Left lung (tissue), 10 donors: ENCODE data around the gene OBSL1. TPM values are rescaled to one million over a fixed set of nuclear protein-coding genes. Genes with fewer than 3 reads are reported as not detected.

Experiments
- ATAC-seq: fragments of 200-7000 bp; cut with Tn5 transposase; one replicate; pipeline ENCODE4 v1.9.1; 2020; ENCODE audit warnings: moderate library complexity
- DNase-seq, 4 donors: peaks; one replicate each; pipeline ENCODE4 v3.0.0-alpha.2; 2013 to 2020
- H3K27ac ChIP-seq, 2 donors: fragments of 200-600 bp; sonication (generic) in 1 of 2; one replicate each; pipeline versions ENCODE4 v1.5.0 to v1.8.0; 2020 to 2021
- H3K27me3 ChIP-seq, 2 donors: fragments of 200-600 bp; sonication (generic) in 1 of 2; one replicate each; pipeline versions ENCODE4 v1.5.0 to v1.8.0; 2020 to 2021
- H3K36me3 ChIP-seq, 2 donors: fragments of 200-600 bp; sonication (generic) in 1 of 2; one replicate each; pipeline versions ENCODE4 v1.5.0 to v1.8.0; 2020 to 2021
- H3K4me1 ChIP-seq, 2 donors: fragments of 200-600 bp; one replicate each; pipeline ENCODE4 v1.8.0; 2021
- H3K4me3 ChIP-seq, 2 donors: fragments of 200-600 bp; sonication (generic) in 1 of 2; one replicate each; pipeline versions ENCODE4 v1.5.0 to v1.8.0; 2020 to 2021; ENCODE audit warnings: mild to moderate bottlenecking in 1 of 2
- H3K9me3 ChIP-seq, 2 donors: fragments of 200-600 bp; sonication (generic) in 1 of 2; one replicate each; pipeline versions ENCODE4 v1.5.0 to v1.8.0; 2020 to 2021
- intact Hi-C, 2 donors: fragments of 100-400 bp; cut with DNase I; formaldehyde crosslinking; loops; one replicate each; pipeline versions ENCODE4 v1.11.2 to v1.14.2; 2022
- polyA plus RNA-seq, 6 donors: library from polyadenylated mRNA; unstranded; fragments of 120-200 nt; gene quantifications; one replicate each; pipeline ENCODE4 v1.2.1, GENCODE V29; 2013; ENCODE audit not compliant: insufficient read length in 6 of 6
- total RNA-seq, 2 donors: library from RNA; stranded (reverse); fragmentation: NEBNext Ultra II Directional; extraction: Animal tissue kit (Norgen Biotek cat#: 25700); gene quantifications; one replicate each; pipeline ENCODE4 v1.2.1, GENCODE V29; 2021
- TF ChIP-seq, protein P1 (sequence below), 2 donors: fragments of 200-600 bp; sonication (generic) in 1 of 2; IDR thresholded peaks; one replicate each; pipeline versions ENCODE4 v1.5.0 to v1.8.0; 2021; ENCODE audit warnings: antibody characterized with exemption in 2 of 2
- donor health status: DM: no; HTN: yes; CAD: no.
- donor health status: DM: no; HTN: no; CAD: no.

OBSL1 gene
- total and polyA plus RNA-seq, 8 donors, result 43.4 to 143 (median 128) TPM

DNA sequence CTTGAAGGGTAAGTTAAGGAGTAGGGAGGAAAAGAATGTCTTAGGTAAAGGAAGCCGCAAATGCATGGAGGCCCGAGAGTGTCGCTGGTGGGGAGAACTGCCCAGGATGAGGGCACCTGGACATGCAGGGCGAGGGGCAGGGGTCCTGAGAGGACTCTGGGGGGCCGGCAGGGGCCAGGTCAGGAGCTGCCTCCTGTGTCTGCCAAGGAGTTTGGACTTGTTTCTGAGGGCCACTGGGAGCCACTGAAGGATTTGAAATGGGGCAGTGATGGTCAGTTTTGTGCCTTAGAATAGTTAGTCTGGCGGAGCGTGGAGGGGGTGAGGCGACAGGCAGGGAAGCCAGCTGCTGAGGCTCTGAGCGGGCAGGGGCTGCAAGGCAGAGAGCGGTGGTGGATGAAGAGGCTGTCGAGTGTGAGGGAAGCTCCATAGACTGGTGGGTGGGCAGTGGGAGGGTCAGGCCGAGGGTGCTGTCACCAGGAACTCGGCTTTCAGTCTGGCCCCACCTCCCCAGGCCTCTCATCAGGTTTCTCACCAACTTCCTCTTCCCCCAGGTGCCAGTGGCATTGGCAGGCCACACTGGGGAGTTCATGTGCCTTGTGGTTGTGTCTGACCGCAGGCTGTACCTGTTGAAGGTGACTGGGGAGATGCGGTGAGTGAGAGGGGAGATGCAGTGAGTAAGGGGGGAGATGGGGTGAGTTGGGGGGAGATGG is 41.4 kb upstream of the OBSL1 start:
- Histone ChIP-seq H3K4me1 (no peaks in the 10 kb centered on the region), H3K9me3 (no peaks in the 10 kb centered on the region), H3K4me3 (no peak overlapping the region), H3K27me3 (no peaks in the 10 kb centered on the region), H3K36me3 (peaks cover 0 to 79% of the 10 kb centered on the region in 2 donors), H3K27ac (no peak overlapping the region)
- intact Hi-C loops, result no loop called here
- ATAC-seq, result no peak
- DNase-seq, result no peak
- TF ChIP-seq, protein P1, sequence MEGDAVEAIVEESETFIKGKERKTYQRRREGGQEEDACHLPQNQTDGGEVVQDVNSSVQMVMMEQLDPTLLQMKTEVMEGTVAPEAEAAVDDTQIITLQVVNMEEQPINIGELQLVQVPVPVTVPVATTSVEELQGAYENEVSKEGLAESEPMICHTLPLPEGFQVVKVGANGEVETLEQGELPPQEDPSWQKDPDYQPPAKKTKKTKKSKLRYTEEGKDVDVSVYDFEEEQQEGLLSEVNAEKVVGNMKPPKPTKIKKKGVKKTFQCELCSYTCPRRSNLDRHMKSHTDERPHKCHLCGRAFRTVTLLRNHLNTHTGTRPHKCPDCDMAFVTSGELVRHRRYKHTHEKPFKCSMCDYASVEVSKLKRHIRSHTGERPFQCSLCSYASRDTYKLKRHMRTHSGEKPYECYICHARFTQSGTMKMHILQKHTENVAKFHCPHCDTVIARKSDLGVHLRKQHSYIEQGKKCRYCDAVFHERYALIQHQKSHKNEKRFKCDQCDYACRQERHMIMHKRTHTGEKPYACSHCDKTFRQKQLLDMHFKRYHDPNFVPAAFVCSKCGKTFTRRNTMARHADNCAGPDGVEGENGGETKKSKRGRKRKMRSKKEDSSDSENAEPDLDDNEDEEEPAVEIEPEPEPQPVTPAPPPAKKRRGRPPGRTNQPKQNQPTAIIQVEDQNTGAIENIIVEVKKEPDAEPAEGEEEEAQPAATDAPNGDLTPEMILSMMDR (IDR thresholded peaks at IDR 0.05), result no peak

DNA sequence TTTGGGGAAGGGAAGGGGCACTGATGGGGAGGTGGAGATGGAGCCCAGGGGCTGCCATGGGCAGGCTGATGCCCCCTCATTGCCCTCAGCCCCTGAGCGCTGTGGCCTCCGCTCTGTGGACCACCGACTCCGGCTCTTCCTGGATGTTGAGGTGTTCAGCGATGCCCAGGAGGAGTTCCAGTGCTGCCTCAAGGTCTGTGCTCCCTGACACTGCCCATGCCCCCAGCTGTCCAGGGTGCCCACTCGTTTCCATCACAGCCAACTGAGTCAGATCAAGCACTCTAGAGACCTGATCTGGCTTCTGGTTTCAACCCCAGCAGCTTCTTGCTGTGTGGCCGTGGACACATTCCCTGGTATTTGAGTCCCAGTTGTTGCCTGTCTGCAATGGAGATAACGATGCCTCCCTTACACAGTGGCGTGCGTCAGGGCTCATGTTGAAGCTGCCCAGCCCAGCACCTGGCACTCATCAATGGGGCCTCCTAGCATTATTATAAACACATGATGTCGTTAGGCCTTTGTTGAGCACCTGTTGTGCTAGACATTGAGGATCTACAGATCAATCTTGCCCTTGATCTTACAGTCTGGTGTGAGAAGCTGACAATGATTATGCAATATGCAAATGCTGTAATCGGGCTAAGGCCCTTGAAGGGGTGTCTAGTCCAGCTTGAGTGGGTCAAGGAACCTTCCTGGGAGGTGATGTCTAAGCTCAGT is 40.7 kb upstream of the OBSL1 start:
- Histone ChIP-seq H3K4me1 (no peaks in the 10 kb centered on the region), H3K27me3 (no peaks in the 10 kb centered on the region), H3K9me3 (no peaks in the 10 kb centered on the region), H3K36me3 (peaks cover 0 to 86% of the 10 kb centered on the region in 2 donors), H3K4me3 (no peak overlapping the region), H3K27ac (no peak overlapping the region)
- intact Hi-C loops, result no loop called here
- ATAC-seq (no peak), DNase-seq (no peak)
- TF ChIP-seq, protein P1 (IDR thresholded peaks at IDR 0.05), result no peak

DNA sequence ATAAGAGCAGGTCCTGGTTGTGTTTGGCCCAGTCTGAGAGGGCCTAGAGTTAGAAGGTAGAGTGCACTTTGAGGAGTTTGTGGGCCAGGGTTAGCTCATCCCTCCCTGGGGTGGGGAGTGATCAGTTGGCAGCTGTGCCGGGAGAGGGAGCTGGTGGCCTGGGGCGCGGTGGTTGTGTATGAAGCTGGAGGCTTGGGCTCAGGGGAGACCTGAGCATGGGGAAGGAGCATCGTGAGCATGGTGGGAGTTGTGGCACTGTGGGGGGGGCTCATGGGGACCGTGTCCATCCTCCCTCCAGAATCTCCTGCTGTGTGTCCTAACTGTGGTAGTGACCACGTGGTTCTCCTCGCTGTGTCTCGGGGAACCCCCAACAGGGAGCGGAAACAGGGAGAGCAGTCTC is 40.0 kb upstream of the OBSL1 start:
- Histone ChIP-seq H3K9me3 (no peaks in the 10 kb centered on the region), H3K4me3 (no peak overlapping the region), H3K4me1 (no peaks in the 10 kb centered on the region), H3K27ac (no peak overlapping the region), H3K27me3 (no peaks in the 10 kb centered on the region), H3K36me3 (peaks cover 0 to 91% of the 10 kb centered on the region in 2 donors)
- DNase-seq (no peak), ATAC-seq (no peak)
- intact Hi-C loops, result no loop called here
- TF ChIP-seq, protein P1 (IDR thresholded peaks at IDR 0.05), result no peak

DNA sequence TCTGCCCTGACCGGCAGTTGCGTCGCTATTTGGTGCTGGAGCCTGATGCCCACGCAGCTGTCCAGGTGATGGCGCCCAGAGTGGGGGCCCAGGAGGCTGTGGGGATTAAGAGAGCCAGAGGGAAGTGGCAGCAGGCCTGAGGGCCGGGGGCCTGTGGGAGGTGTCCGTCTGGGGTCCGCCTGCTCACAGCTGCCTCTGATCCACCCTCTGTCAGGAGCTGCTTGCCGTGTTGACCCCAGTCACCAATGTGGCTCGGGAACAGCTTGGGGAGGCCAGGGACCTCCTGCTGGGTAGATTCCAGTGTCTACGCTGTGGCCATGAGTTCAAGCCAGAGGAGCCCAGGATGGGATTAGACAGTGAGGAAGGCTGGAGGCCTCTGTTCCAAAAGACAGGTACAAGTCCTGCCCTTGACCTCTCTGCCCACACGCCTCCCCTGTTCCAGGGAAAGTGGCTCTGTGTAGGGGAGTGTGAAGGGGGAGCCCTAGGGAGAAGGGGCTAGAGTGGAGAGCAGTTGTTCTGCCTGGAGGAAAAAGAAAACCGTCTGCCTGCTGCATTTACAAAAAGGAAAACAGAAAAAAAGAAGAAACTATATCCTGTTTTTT is 37.9 kb upstream of the OBSL1 start:
- ATAC-seq (no peak), DNase-seq (no peak)
- Histone ChIP-seq H3K4me1 (peaks cover 0 to 2% of the 10 kb centered on the region in 2 donors), H3K4me3 (no peak overlapping the region), H3K36me3 (peaks cover 0 to 88% of the 10 kb centered on the region in 2 donors), H3K9me3 (no peaks in the 10 kb centered on the region), H3K27me3 (no peaks in the 10 kb centered on the region), H3K27ac (no peak overlapping the region)
- intact Hi-C loops, result no loop called here
- TF ChIP-seq, protein P1 (IDR thresholded peaks at IDR 0.05), result no peak

DNA sequence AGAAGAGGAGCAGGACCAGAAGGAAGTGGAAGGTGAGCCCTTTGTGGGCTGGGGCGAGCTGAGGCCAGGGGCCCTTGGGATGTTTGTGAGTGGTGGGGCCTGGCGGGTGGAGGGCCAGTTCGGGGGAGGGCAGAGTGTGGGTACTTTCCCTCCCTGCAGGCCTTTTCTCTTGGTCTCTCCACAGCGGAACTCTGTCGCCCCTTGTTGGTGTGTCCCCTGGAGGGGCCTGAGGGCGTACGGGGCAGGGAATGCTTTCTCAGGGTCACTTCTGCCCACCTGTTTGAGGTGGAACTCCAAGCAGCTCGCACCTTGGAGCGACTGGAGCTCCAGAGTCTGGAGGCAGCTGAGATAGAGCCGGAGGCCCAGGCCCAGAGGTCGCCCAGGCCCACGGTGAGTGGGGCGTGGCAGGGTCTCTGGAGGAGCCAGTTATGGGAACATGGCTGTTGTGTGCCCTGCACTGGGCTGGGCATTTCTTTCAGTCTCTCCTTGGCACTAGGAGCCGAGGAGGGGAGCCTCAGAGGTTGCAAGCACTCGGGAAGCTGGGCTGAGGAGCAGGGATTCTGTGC is 37.1 kb upstream of the OBSL1 start:
- H3K4me1 ChIP-seq, result peaks cover 0 to 8% of the 10 kb centered on the region in 2 donors
- H3K36me3 ChIP-seq, result peaks cover 0 to 88% of the 10 kb centered on the region in 2 donors
- H3K4me3 ChIP-seq, result no peak overlapping the region
- ATAC-seq (no peak), DNase-seq (no peak)
- no peaks in the 10 kb centered on the region for H3K27me3 ChIP-seq
- H3K27ac ChIP-seq, result no peak overlapping the region
- TF ChIP-seq, protein P1 (IDR thresholded peaks at IDR 0.05), result no peak
- intact Hi-C loops, result no loop called here
- H3K9me3 ChIP-seq, result no peaks in the 10 kb centered on the region
